PC-3 (cell line): Measurements from ENCODE around the gene DXO. TPM values are rescaled to one million over a fixed set of nuclear protein-coding genes. Genes with fewer than 3 reads are reported as not detected.

Source experiments
- ATAC-seq: fragments of 200-7000 bp; cut with Tn5 transposase; 2 replicates; pipeline ENCODE4 v1.9.1; 2020; ENCODE audit warnings: mild to moderate bottlenecking, moderate library complexity
- BruUV-seq: library from RNA; stranded (reverse); fragments of 400-500 nt; replicated peaks from 2 replicates; lab custom pipeline; 2021; lab: Mats Ljungman, UMichigan
- CTCF ChIA-PET: fragments of 300-600 bp; sonication (Branson Sonifier 250); formaldehyde crosslinking; loops from one replicate; lab custom pipeline; 2022; ENCODE audit warnings: antibody characterized with exemption; lab: Charles Lee
- POLR2A ChIA-PET: fragments of 300-600 bp; sonication (Branson Sonifier 250); formaldehyde crosslinking; loops from one replicate; lab custom pipeline; 2022; ENCODE audit warnings: antibody characterized with exemption; ENCODE audit not compliant: unreplicated experiment; lab: Charles Lee
- DNase-seq: peaks from one replicate; pipeline ENCODE4 v3.0.0-alpha.2; 2015
- H2AFZ ChIP-seq: fragments of 300-600 bp; sonication (generic); 2 replicates; pipeline ENCODE4 v1.6.0; 2016; ENCODE audit warnings: antibody characterized with exemption, low read length
- H3F3A ChIP-seq: fragments of 300-600 bp; sonication (generic); one replicate; pipeline ENCODE4 v1.6.0; 2017; ENCODE audit warnings: antibody characterized with exemption, low read length, control low read depth, mild to moderate bottlenecking; ENCODE audit not compliant: unreplicated experiment
- H3K27ac ChIP-seq: fragments of 300-600 bp; sonication (generic); 2 replicates; pipeline ENCODE4 v1.5.1; 2016; ENCODE audit warnings: mild to moderate bottlenecking, low read length
- H3K27me3 ChIP-seq: fragments of 300-600 bp; sonication (generic); 2 replicates; pipeline ENCODE4 v1.6.1; 2016; ENCODE audit warnings: low read length, mixed read lengths
- H3K36me3 ChIP-seq: fragments of 300-600 bp; sonication (generic); 2 replicates; pipeline ENCODE4 v1.6.1; 2016; ENCODE audit warnings: low read depth, mixed run types, low read length, mixed read lengths
- H3K4me1 ChIP-seq: fragments of 300-600 bp; sonication (generic); 2 replicates; pipeline ENCODE4 v1.5.1; 2016; ENCODE audit warnings: low read length; ENCODE audit not compliant: insufficient read depth
- H3K4me2 ChIP-seq: fragments of 300-600 bp; sonication (generic); 2 replicates; pipeline ENCODE4 v1.6.0; 2016; ENCODE audit warnings: low read length
- H3K4me3 ChIP-seq: fragments of 300-600 bp; sonication (generic); 2 replicates; pipeline ENCODE4 v1.5.1; 2016; ENCODE audit warnings: mild to moderate bottlenecking, low read length, mixed read lengths
- H3K79me2 ChIP-seq: fragments of 300-600 bp; sonication (generic); 2 replicates; pipeline ENCODE4 v1.6.1; 2017; ENCODE audit warnings: low read length, mixed read lengths
- H3K9ac ChIP-seq: fragments of 300-600 bp; sonication (generic); 2 replicates; pipeline ENCODE4 v1.6.0; 2016; ENCODE audit warnings: mild to moderate bottlenecking, low read length
- H3K9me2 ChIP-seq: fragments of 300-600 bp; sonication (generic); replicated peaks from 2 replicates; pipeline ENCODE4 v1.6.1; 2016; ENCODE audit warnings: mixed run types, low read length, mixed read lengths
- H3K9me3 ChIP-seq: fragments of 300-600 bp; sonication (generic); 2 replicates; pipeline ENCODE4 v1.6.1; 2016; ENCODE audit warnings: low read length, mixed read lengths
- H4K20me1 ChIP-seq: fragments of 300-600 bp; sonication (generic); 2 replicates; pipeline ENCODE4 v1.6.1; 2016; ENCODE audit warnings: low read length, mixed read lengths
- CTCF ChIP-seq: fragments of 300-600 bp; sonication (generic); conservative IDR thresholded peaks from 2 replicates; pipeline ENCODE4 v1.5.1; 2017; ENCODE audit warnings: antibody characterized with exemption, low read depth, mild to moderate bottlenecking, low read length
- EZH2 ChIP-seq: fragments of 300-600 bp; sonication (generic); IDR thresholded peaks from one replicate; pipeline ENCODE4 v1.6.1; 2017; ENCODE audit warnings: antibody characterized with exemption, mild to moderate bottlenecking, low read length; ENCODE audit not compliant: unreplicated experiment
- EZH2phosphoT487 ChIP-seq: fragments of 300-600 bp; sonication (generic); IDR thresholded peaks from 2 replicates; pipeline ENCODE4 v1.6.1; 2018; ENCODE audit warnings: mild to moderate bottlenecking, antibody characterized with exemption, low read length, borderline replicate concordance
- intact Hi-C: fragments of 100-400 bp; cut with micrococcal nuclease; formaldehyde crosslinking; loops from 2 replicates; pipeline ENCODE4 v1.9.0; 2023
- total RNA-seq: library from RNA; depleted of rRNA; stranded (reverse); fragments of >200 nt; gene quantifications from 2 replicates; pipeline ENCODE4 v1.2.3, GENCODE V29; 2014

The DXO gene
- total RNA-seq, 1 experiment from 2014 or later: 27.1 TPM

GRCh38 chr6:31930962-31931361 lies 41.0 kb downstream of the DXO start:
- Histone ChIP-seq H3K4me2 (no peak overlapping the region), H3K9me3 (no peaks in the 10 kb centered on the region), H3F3A (no peaks in the 10 kb centered on the region), H3K36me3 (no peaks in the 10 kb centered on the region), H3K27ac (no peak overlapping the region), H3K4me3 (no peak overlapping the region), H3K9ac (no peak overlapping the region), H4K20me1 (no peaks in the 10 kb centered on the region), H3K9me2 (no peaks in the 10 kb centered on the region), H2AFZ (no peak overlapping the region), H3K4me1 (no peaks in the 10 kb centered on the region), H3K79me2 (no peaks in the 10 kb centered on the region), H3K27me3 (no peaks in the 10 kb centered on the region)
- DNase-seq (no peak), ATAC-seq (no peak)
- ChIA-PET CTCF (no interaction called here), POLR2A (no interaction called here)
- BruUV-seq: no TSS peak
- intact Hi-C loops: no loop called here
- TF ChIP-seq CTCF (no peak), EZH2 (no peak), EZH2phosphoT487 (no peak)

- intact Hi-C loops: no loop called here
- Histone ChIP-seq H3K4me1 (no peaks in the 10 kb centered on the region), H4K20me1 (no peaks in the 10 kb centered on the region), H3K4me2 (no peak overlapping the region), H3K27ac (no peak overlapping the region), H3F3A (no peaks in the 10 kb centered on the region), H3K4me3 (no peak overlapping the region), H3K79me2 (no peaks in the 10 kb centered on the region), H3K9ac (no peak overlapping the region), H3K9me3 (no peaks in the 10 kb centered on the region), H2AFZ (no peak overlapping the region), H3K36me3 (no peaks in the 10 kb centered on the region), H3K27me3 (no peaks in the 10 kb centered on the region), H3K9me2 (no peaks in the 10 kb centered on the region)
- ATAC-seq (no peak), DNase-seq (no peak)
- ChIA-PET POLR2A (no interaction called here), CTCF (no interaction called here)
- no TSS peak for BruUV-seq
- no peak for TF ChIP-seq EZH2
- no peak for TF ChIP-seq EZH2phosphoT487
- TF ChIP-seq CTCF: no peak
These were observed 43.3 kb downstream of the DXO start for GRCh38 chr6:31928672-31928939.

GRCh38 chr6:31927863-31928671 lies 43.9 kb downstream of the DXO start:
- Histone ChIP-seq H4K20me1 (no peaks in the 10 kb centered on the region), H3K4me1 (no peaks in the 10 kb centered on the region), H3K4me2 (no peak overlapping the region), H2AFZ (no peak overlapping the region), H3K4me3 (no peak overlapping the region), H3K36me3 (no peaks in the 10 kb centered on the region), H3K27me3 (no peaks in the 10 kb centered on the region), H3K9me3 (no peaks in the 10 kb centered on the region), H3F3A (no peaks in the 10 kb centered on the region), H3K27ac (no peak overlapping the region), H3K79me2 (no peaks in the 10 kb centered on the region), H3K9me2 (no peaks in the 10 kb centered on the region), H3K9ac (no peak overlapping the region)
- ChIA-PET CTCF (no interaction called here), POLR2A (no interaction called here)
- TF ChIP-seq EZH2: no peak
- no peak for TF ChIP-seq EZH2phosphoT487
- TF ChIP-seq CTCF: no peak
- no peak for DNase-seq
- ATAC-seq: no peak
- intact Hi-C loops: no loop called here
- BruUV-seq: no TSS peak
